Pancreas (tissue), 10 donors: Measurements from ENCODE around the gene OTC. TPM values are rescaled to one million over a fixed set of nuclear protein-coding genes. Genes with fewer than 3 reads are reported as not detected.

Experiments
- ATAC-seq, 4 donors: fragments of 200-7000 bp; cut with Tn5 transposase; one replicate each; pipeline versions ENCODE4 v1.8.0 to v1.9.1; 2020; ENCODE audit warnings: mild to moderate bottlenecking in 4 of 4, moderate library complexity in 4 of 4
- DNase-seq, 6 donors: peaks; one replicate each; pipeline ENCODE4 v3.0.0-alpha.2; 2020
- FAIRE-seq: peaks from 2 replicates; lab custom pipeline; 2012; peaks lifted over from hg19 to GRCh38; lab: Jason Lieb, UNC
- H3K27ac ChIP-seq, 4 donors: fragments of 200-600 bp; sonication (generic); 1 replicate in 3 of 4; 2 replicates in 1 of 4; pipeline versions ENCODE4 v1.5.0 to v1.8.0; 2020
- H3K27me3 ChIP-seq, 4 donors: fragments of 200-600 bp; one replicate each; pipeline ENCODE4 v1.8.0; 2021
- H3K36me3 ChIP-seq, 3 donors: fragments of 200-600 bp; sonication (generic) in 1 of 3; one replicate each; pipeline versions ENCODE4 v1.5.0 to v1.8.0; 2020 to 2021
- H3K4me1 ChIP-seq, 3 donors: fragments of 200-600 bp; one replicate each; pipeline ENCODE4 v1.8.0; 2021
- H3K4me3 ChIP-seq, 4 donors: fragments of 200-600 bp; sonication (generic) in 2 of 4; one replicate each; pipeline versions ENCODE4 v1.5.0 to v1.8.0; 2020 to 2021
- H3K9me3 ChIP-seq, 4 donors: fragments of 200-600 bp; one replicate each; pipeline ENCODE4 v1.8.0; 2021
- CTCF ChIP-seq, 4 donors: fragments of 200-600 bp; sonication (generic) in 3 of 4; IDR thresholded peaks; one replicate each; pipeline versions ENCODE4 v1.5.0 to v1.8.0; 2021; ENCODE audit warnings: antibody characterized with exemption in 4 of 4
- WGBS, 2 donors: extraction: QIAGEN DNeasy Blood & Tissue Kit; methylation state at CpG; one replicate each; pipeline ENCODE4 v1.1.7; 2013; 5-methylcytosine and 5-hydroxymethylcytosine counted together
- intact Hi-C, 3 donors: fragments of 100-400 bp; cut with DNase I; formaldehyde crosslinking; loops; one replicate each; pipeline versions ENCODE4 v1.11.1 to v1.14.2; 2022
- polyA plus RNA-seq, 2 donors: library from polyadenylated mRNA; stranded (reverse); fragments of 200-250 nt; gene quantifications; one replicate each; pipeline ENCODE4 v1.2.3, GENCODE V29; 2013
- total RNA-seq, 6 donors: library from RNA; stranded (reverse); fragmentation: NEBNext Ultra II Directional in 4 of 6; extraction: Animal tissue kit (Norgen Biotek cat#: 25700) in 4 of 6; gene quantifications; one replicate each; pipeline versions ENCODE4 v1.2.1 to v1.2.4, GENCODE V29; 2021 to 2023
- donor health status: healthy with polysubstance abuse.
- donor health status: DM: no; HTN: no; CAD: no; lungs with moderate emphysema.
- donor health status: DM: no; HTN: no; CAD: no.
- donor health status: control.
- donor health status: control.
- donor health status: Bipolar disorder and iron deficiency.
- donor health status: DM: yes; HTN: yes; CAD: no.
- donor health status: DM: no; HTN: no; CAD: no.
- donor health status: DM: no; HTN: no; CAD: no.
- donor health status: DM: yes; HTN: yes; CAD: no.

The OTC gene
- total and polyA plus RNA-seq, 8 donors = 0.35 to 2.8 (median 1.2) TPM

GRCh38 chrX:38336538-38337240, 15.7 kb upstream of the OTC start:
- H3K4me1 ChIP-seq = no peaks in the 10 kb centered on the region

DNA sequence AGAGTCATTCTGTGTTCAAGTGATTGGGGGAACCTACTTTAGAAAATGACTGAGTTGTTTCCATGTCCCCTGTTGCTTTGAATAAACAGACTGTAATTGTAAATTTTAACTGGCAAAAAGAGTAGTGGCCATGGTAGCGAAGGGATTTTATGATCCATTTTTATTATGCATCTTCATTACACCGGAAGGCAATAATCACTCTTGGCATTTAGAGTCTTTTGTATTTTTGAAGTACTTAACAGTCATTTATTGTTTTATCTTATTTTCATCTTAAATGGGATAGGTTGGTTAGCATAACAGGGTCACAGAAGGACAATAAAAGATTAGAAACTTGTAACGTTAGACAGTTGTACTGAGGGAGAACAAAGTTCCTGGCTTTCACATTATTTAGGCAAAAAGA, 11.0 kb upstream of the OTC start:
- 70 to 80% methylated on average over 3 of the region's 3 CpGs for WGBS, 2 donors
- no peak for TF ChIP-seq CTCF (IDR thresholded peaks at IDR 0.05)
- FAIRE-seq = no peak
- intact Hi-C loops = no loop called here
- no peak overlapping the region for H3K27ac ChIP-seq
- peaks cover 0 to 13% (median 7%) of the 10 kb centered on the region in 3 donors for H3K4me1 ChIP-seq
- DNase-seq = no peak
- no peak for ATAC-seq
- H3K27me3 ChIP-seq = peaks cover 0 to 4% (median 2%) of the 10 kb centered on the region in 4 donors
- no peaks in the 10 kb centered on the region for H3K36me3 ChIP-seq
- H3K4me3 ChIP-seq = no peak overlapping the region
- H3K9me3 ChIP-seq = no peaks in the 10 kb centered on the region

More at GRCh38 chrX:38336538-38337240, 15.7 kb upstream of the OTC start:
- no peak for FAIRE-seq
- ATAC-seq = no peak
- Histone ChIP-seq H3K27me3 (peaks cover 0 to 7% (median 2%) of the 10 kb centered on the region in 4 donors), H3K9me3 (no peaks in the 10 kb centered on the region), H3K36me3 (no peaks in the 10 kb centered on the region), H3K27ac (no peak overlapping the region), H3K4me3 (no peak overlapping the region)
- no peak for DNase-seq
- TF ChIP-seq CTCF (IDR thresholded peaks at IDR 0.05) = no peak
- WGBS, 2 donors = 57 to 69% methylated on average over 5 of the region's 5 CpGs
- intact Hi-C loops = no loop called here

DNA sequence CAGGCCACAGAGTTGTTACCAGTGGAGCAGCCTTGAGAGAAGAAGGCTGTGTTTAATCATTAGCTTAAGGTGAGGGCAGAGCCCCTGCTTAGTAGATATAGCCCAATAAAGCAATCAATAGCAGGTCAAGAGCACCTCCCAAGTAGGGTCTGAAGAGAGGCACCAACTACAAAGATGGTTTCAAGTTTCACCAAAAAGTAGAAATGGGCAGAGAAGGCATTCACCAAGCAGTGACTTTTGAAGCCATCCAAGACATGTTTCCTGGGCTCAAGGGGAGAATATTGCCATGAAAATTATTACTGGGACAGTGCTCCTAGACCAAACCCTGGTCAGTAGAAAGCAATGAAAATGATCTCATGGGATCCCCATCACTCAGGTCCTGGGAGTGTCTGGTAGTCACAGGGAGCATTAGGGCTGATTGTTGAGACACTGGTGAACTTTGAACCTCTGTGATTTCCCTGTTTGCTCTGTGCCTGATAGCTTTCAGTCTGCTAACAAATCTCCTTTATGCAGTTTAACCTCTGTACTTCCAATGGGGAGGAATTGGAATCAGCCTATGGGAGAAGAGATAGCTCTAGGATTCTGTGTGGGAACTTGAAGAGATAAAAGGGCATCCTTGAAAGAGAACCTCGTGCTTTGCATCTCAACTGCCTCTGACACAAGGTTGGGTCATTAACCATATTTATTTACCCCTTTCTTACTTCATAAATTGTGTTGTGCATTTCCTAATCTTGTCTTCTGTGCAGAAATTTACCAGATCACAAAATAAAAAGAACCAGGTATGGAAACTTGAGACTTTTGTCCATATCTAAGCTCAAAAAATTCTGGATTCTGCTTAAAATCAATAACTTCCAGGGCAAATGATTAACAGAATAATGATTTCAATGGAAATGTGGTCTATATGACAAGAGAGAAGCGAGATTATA, 9.3 kb upstream of the OTC start:
- Histone ChIP-seq H3K9me3 (no peaks in the 10 kb centered on the region), H3K36me3 (no peaks in the 10 kb centered on the region), H3K4me1 (peaks cover 0 to 13% (median 7%) of the 10 kb centered on the region in 3 donors), H3K4me3 (no peak overlapping the region), H3K27me3 (peaks cover 0 to 4% (median 2%) of the 10 kb centered on the region in 4 donors), H3K27ac (no peak overlapping the region)
- intact Hi-C loops = no loop called here
- no peak for DNase-seq
- TF ChIP-seq CTCF (IDR thresholded peaks at IDR 0.05) = no peak
- FAIRE-seq = no peak
- WGBS, 2 donors = 15 to 27% methylated on average over 2 of the region's 2 CpGs
- peak; percentile 67 to 93 (median 84) for ATAC-seq

DNA sequence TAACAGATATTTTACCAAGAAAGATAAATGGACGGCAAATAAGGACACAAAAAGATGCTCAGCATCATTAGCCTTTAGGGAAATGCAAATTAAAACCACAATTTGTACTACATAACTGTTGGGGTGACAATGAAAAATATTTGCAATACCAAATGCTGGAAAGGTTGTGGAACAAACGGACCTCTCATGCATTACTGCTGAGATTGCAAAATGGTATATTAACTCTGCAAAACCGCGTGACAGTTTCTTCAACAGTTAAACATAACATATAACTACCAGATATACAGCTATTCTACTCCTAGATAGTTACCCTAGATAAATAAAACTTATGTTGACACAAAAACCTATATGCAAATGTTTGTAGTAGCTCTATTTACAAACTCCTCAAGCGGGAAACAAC, 6.3 kb upstream of the OTC start:
- Histone ChIP-seq H3K9me3 (no peaks in the 10 kb centered on the region), H3K4me1 (peaks cover 0 to 13% (median 7%) of the 10 kb centered on the region in 3 donors), H3K4me3 (no peak overlapping the region), H3K27me3 (peaks cover 0 to 4% (median 0%) of the 10 kb centered on the region in 4 donors), H3K36me3 (no peaks in the 10 kb centered on the region), H3K27ac (no peak overlapping the region)
- intact Hi-C loops = no loop called here
- no peak for ATAC-seq
- WGBS, 2 donors = 20 to 85% methylated on average over 5 of the region's 5 CpGs
- no peak for FAIRE-seq
- DNase-seq = no peak
- no peak for TF ChIP-seq CTCF (IDR thresholded peaks at IDR 0.05)
